Activated CD4-positive, alpha-beta T cell treated with anti-CD3 and anti-CD28 coated beads for 4 hours (primary cell): ENCODE data around the gene SMIM36.
A peak's percentile ranks its signal among the peaks of the same experiment; 100 is the strongest.
"Not testable (repeated sequence)": the region's sequence is repeated elsewhere in the genome, so short reads cannot be mapped to it uniquely, and the experiment has no call there.

Source experiments
- DNase-seq, 2 donors: peaks; one replicate each; pipeline ENCODE4 v3.0.0-alpha.2; 2020

Gene SMIM36

GRCh38 chr17:55510986-55511721 lies at the start of gene SMIM36:
Gene SMIM36 (minus strand): TSS chr17:55511452.
- DNase-seq: no peak

- DNase-seq: no peak
These were observed 44.5 kb upstream of the SMIM36 start for GRCh38 chr17:55555772-55556171.

GRCh38 chr17:55549140-55549539 lies 37.9 kb upstream of the SMIM36 start:
- DNase-seq: no peak

GRCh38 chr17:55546991-55547664 lies 35.9 kb upstream of the SMIM36 start:
- DNase-seq: no peak

- no peak for DNase-seq
These were observed 35.2 kb upstream of the SMIM36 start for GRCh38 chr17:55546481-55546880.

- DNase-seq: no peak
These were observed 34.6 kb upstream of the SMIM36 start for GRCh38 chr17:55545806-55546205.

GRCh38 chr17:55543709-55544108 lies 32.5 kb upstream of the SMIM36 start:
- no peak for DNase-seq

- DNase-seq: no peak
These were observed 29.3 kb upstream of the SMIM36 start for GRCh38 chr17:55540414-55541091.

- DNase-seq: no peak
These were observed 25.0 kb upstream of the SMIM36 start for GRCh38 chr17:55536205-55536604.

GRCh38 chr17:55533608-55534007 lies 22.4 kb upstream of the SMIM36 start:
- DNase-seq: no peak

- no peak for DNase-seq
These were observed 21.4 kb upstream of the SMIM36 start for GRCh38 chr17:55532670-55533069.

GRCh38 chr17:55531053-55531728 lies 19.9 kb upstream of the SMIM36 start:
- no peak for DNase-seq

- no peak for DNase-seq
These were observed 18.8 kb upstream of the SMIM36 start for GRCh38 chr17:55530064-55530463.

GRCh38 chr17:55527540-55528118 lies 16.4 kb upstream of the SMIM36 start:
- DNase-seq: no peak

GRCh38 chr17:55524440-55525220 lies 13.4 kb upstream of the SMIM36 start:
- DNase-seq: no peak

GRCh38 chr17:55523032-55523431 lies 11.8 kb upstream of the SMIM36 start:
- not testable (repeated sequence) for DNase-seq

- no peak for DNase-seq
These were observed 9.9 kb upstream of the SMIM36 start for GRCh38 chr17:55521186-55521585.

- DNase-seq: no peak
These were observed 9.2 kb upstream of the SMIM36 start for GRCh38 chr17:55520402-55520801.

- no peak for DNase-seq
These were observed 7.3 kb upstream of the SMIM36 start for GRCh38 chr17:55518510-55518909.

GRCh38 chr17:55513885-55514590 lies 2.8 kb upstream of the SMIM36 start:
- peak; percentile 62 to 74 for DNase-seq

- not testable (repeated sequence) for DNase-seq
These were observed 3.6 kb downstream of the SMIM36 start for GRCh38 chr17:55507669-55508068.
